Retinal pigment epithelial cell (primary cell): Measurements from ENCODE around the gene JPH2.

Source experiments
- DNase-seq: peaks from one replicate; pipeline ENCODE4 v3.0.0-alpha.2; 2010; ENCODE audit warnings: low read depth
- H3K4me3 ChIP-seq: 2 replicates; pipeline ENCODE4 v1.5.1; 2011; ENCODE audit warnings: mild to moderate bottlenecking, low read length, control low read depth, moderate library complexity
- TF ChIP-seq, protein P1 (sequence below): conservative IDR thresholded peaks from 2 replicates; pipeline ENCODE4 v1.5.1; 2011; ENCODE audit warnings: low read depth, low read length, control low read depth, inconsistent platforms

Gene JPH2

DNA sequence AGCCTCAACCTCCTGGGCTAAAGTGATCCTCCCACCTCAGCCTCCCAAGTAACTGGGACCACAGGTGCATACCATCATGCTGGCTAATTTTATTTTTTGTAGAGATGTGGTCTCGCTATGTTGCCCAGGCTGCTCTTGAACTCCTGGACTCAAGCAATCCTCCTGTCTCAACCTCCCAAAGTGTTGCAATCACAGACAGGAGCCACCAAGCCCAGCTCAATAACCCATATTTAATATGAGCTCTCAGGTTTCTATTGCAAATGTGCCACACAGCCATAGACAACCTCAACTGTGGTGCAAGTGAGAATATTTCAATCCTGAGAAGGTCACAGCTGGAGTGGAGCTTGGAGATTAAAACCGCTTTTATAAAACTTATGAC is 14.4 kb downstream of the JPH2 start:
- TF ChIP-seq, protein P1, sequence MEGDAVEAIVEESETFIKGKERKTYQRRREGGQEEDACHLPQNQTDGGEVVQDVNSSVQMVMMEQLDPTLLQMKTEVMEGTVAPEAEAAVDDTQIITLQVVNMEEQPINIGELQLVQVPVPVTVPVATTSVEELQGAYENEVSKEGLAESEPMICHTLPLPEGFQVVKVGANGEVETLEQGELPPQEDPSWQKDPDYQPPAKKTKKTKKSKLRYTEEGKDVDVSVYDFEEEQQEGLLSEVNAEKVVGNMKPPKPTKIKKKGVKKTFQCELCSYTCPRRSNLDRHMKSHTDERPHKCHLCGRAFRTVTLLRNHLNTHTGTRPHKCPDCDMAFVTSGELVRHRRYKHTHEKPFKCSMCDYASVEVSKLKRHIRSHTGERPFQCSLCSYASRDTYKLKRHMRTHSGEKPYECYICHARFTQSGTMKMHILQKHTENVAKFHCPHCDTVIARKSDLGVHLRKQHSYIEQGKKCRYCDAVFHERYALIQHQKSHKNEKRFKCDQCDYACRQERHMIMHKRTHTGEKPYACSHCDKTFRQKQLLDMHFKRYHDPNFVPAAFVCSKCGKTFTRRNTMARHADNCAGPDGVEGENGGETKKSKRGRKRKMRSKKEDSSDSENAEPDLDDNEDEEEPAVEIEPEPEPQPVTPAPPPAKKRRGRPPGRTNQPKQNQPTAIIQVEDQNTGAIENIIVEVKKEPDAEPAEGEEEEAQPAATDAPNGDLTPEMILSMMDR = no peak
- no peak overlapping the region for H3K4me3 ChIP-seq
- no peak for DNase-seq

DNA sequence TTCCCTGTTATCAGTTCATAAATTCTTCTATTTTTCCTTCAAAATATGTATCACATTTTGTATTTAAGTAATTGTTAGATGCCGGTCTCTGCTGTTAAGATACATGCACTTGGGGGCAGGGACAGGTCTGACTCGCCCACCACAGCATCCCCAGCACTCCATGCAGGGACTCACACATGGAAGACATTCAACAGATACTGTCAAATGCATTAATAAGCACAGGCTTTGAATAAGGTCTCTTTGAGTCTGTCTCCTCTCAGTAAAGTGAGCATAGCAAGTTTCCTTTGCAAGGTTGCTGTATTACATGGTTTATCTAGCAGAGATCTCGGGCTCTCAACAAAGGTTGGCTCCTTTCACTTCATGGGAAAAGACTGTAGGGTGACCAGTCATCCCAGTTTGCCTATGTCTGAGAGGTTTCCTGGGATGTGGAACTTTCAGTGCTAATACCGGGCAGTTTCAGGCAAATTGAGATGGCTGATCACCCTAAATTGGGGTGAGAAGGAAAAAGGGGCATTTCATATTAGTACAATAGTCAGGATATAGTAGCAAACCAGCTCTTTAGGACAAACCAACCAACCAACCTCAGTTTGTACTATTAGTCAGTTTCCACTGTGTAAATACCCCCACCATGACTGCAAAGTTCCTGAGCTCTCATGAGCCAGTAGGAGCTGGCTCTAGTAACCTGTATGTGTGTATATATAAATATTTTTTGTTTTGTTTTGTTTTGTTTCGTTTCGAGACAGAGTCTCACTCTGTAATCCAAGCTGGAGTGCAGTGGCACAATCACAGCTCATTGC is 15.0 kb downstream of the JPH2 start:
- no peak overlapping the region for H3K4me3 ChIP-seq
- DNase-seq = no peak
- TF ChIP-seq, protein P1 = no peak

DNA sequence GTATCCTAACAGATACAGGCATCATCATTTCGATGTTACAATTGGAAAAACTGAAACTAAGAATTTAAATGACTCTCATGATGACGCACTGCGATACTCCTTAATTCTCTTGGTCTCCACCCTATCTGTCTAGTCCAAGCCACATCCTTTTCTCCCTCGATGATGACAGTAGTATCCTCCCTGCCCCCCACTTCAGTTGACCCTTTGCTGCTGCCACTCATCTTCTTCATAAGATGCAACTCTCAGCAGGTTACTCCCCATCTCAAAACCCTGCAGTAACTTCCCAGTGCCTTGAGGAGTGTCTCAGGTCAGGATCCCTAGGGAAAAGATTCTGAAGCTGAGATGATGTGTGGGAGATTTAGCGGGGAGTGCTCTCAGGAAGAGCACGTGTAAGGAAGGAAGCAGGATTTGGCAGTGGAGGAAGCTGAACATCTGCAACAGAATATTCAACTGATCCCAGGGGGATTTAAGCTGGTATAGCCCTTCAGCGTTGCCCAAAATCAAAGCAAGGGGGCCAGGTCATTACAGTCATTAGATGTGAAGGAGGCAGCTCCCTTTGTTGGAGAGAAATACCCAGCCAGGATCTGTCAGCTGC is 16.1 kb downstream of the JPH2 start:
- DNase-seq = no peak
- H3K4me3 ChIP-seq = no peak overlapping the region
- TF ChIP-seq, protein P1 = no peak

DNA sequence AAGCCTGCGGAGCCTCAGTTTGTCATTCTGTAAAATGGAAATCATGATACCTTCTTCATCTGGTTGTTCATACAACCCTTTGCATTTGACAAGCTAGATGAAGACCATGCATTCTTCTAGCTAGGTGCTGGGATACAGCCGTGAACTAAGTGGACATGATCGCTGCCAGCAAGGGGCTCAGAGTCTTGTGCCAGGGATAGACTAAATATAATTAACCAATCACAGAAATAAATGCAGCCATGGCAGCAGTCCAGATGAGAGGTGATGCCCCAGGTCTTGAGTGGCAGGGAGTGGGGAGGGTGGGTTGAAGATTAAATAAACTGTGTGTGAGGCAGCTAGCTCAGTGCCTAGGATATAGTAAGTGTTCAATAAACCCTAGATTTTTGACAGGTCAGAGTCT is 19.3 kb downstream of the JPH2 start:
- no peak overlapping the region for H3K4me3 ChIP-seq
- TF ChIP-seq, protein P1 = no peak
- no peak for DNase-seq

DNA sequence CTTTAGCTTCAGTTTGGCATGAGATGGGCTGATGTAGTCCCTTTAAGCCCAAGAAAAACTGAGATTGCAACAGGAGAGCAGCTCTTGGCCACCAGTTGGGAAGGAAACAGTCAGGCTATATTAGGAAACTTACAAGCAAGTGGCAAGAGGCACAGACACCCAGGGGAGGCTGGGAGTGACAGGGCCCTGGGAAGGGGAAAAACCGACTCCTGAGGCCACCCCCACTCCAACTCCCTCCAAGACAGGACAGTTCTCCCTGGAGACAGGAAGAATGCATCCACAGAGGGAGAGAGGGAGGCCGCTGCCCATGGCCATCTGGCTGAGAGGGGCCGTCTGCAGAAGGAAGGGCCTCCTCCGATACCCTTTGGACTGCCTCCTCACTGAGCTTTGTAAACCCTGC is 20.5 kb downstream of the JPH2 start:
- H3K4me3 ChIP-seq = no peak overlapping the region
- DNase-seq = no peak
- TF ChIP-seq, protein P1 = no peak

DNA sequence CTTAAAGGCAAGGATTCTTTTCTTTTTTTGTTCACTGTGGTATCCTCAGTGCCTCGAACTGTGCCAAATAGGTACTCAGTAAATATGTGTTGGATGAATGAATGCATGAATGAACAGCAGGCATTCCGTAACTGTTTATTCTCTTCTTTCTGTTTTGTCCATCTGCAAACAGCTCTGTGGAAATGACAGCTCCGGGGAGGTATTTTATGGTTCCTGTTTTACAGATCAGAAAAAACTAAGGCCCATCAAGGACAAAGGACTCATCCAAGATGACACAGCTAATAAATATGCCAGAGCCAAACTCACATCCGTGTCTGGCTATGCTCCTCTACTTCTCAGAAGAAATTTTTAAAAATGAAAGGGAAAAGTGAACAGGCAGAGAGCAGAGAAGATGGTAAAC is 21.0 kb downstream of the JPH2 start:
- no peak for DNase-seq
- H3K4me3 ChIP-seq = no peak overlapping the region
- TF ChIP-seq, protein P1 = no peak

DNA sequence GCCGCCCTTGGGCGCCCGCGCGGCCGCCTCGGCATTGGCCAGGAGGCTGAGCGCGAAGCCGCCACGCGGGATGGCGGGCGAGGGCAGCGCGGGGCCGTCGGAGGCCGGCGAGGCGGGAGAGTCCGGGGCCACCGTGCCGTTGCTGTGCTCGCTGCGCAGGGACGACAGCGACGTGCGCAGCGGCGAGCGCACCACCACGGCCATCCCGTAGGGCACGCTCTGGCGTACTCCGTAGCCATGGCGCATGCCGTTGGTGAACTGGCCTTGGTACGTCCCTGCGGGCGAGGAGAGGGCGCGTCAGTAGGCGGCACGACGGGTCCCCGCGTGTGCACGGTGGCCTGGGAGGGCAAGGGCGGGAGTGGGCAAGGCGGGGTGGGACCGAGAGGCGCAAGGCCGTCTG is 26.9 kb downstream of the JPH2 start:
- no peak overlapping the region for H3K4me3 ChIP-seq
- DNase-seq = no peak
- TF ChIP-seq, protein P1 = no peak
